Neural progenitor cell (in vitro differentiated cells): ENCODE measurements around the gene FOXA2.

ENCODE experiments used
- EZH2 ChIP-seq: fragments of 200-600 bp; sonication (generic); IDR thresholded peaks from 2 replicates; pipeline ENCODE4 v1.6.1; 2017; ENCODE audit warnings: antibody characterized with exemption, mild to moderate bottlenecking, moderate library complexity
- EZH2phosphoT487 ChIP-seq: fragments of 200-600 bp; sonication (generic); IDR thresholded peaks from 2 replicates; pipeline ENCODE4 v1.6.1; 2017; ENCODE audit warnings: antibody characterized with exemption
- TF ChIP-seq, protein P1 (sequence below): fragments of 200-600 bp; sonication (generic); IDR thresholded peaks from 2 replicates; pipeline ENCODE4 v1.5.1; 2017; ENCODE audit warnings: antibody characterized with exemption, mild to moderate bottlenecking

DNA sequence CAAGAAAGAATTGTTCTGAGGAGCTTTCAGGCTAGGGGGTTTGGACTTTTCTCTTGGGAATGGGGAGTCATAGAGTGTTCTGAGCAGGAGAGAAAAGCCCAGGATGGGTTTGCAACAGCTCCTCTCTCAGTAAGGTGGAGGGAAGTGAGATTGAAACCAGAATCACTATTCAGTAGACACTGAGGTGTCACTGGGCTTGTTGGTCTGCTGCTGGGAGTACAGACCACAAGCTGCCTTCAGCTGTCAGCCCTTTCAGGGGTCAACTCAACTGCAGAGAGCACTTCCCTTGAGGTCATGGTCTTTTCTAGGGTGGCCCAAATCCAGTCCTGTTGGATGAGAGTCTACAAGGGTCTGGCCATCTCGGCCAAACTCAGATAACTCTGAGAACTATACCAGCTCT, 12.9 kb upstream of the FOXA2 start:
- TF ChIP-seq, protein P1, sequence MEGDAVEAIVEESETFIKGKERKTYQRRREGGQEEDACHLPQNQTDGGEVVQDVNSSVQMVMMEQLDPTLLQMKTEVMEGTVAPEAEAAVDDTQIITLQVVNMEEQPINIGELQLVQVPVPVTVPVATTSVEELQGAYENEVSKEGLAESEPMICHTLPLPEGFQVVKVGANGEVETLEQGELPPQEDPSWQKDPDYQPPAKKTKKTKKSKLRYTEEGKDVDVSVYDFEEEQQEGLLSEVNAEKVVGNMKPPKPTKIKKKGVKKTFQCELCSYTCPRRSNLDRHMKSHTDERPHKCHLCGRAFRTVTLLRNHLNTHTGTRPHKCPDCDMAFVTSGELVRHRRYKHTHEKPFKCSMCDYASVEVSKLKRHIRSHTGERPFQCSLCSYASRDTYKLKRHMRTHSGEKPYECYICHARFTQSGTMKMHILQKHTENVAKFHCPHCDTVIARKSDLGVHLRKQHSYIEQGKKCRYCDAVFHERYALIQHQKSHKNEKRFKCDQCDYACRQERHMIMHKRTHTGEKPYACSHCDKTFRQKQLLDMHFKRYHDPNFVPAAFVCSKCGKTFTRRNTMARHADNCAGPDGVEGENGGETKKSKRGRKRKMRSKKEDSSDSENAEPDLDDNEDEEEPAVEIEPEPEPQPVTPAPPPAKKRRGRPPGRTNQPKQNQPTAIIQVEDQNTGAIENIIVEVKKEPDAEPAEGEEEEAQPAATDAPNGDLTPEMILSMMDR: no peak
- TF ChIP-seq EZH2phosphoT487 (no peak), EZH2 (no peak)
